ENCODE results near the gene AKAP12. TPM values are rescaled to one million over a fixed set of nuclear protein-coding genes. Genes with fewer than 3 reads are reported as not detected.

Gene AKAP12, protein sequence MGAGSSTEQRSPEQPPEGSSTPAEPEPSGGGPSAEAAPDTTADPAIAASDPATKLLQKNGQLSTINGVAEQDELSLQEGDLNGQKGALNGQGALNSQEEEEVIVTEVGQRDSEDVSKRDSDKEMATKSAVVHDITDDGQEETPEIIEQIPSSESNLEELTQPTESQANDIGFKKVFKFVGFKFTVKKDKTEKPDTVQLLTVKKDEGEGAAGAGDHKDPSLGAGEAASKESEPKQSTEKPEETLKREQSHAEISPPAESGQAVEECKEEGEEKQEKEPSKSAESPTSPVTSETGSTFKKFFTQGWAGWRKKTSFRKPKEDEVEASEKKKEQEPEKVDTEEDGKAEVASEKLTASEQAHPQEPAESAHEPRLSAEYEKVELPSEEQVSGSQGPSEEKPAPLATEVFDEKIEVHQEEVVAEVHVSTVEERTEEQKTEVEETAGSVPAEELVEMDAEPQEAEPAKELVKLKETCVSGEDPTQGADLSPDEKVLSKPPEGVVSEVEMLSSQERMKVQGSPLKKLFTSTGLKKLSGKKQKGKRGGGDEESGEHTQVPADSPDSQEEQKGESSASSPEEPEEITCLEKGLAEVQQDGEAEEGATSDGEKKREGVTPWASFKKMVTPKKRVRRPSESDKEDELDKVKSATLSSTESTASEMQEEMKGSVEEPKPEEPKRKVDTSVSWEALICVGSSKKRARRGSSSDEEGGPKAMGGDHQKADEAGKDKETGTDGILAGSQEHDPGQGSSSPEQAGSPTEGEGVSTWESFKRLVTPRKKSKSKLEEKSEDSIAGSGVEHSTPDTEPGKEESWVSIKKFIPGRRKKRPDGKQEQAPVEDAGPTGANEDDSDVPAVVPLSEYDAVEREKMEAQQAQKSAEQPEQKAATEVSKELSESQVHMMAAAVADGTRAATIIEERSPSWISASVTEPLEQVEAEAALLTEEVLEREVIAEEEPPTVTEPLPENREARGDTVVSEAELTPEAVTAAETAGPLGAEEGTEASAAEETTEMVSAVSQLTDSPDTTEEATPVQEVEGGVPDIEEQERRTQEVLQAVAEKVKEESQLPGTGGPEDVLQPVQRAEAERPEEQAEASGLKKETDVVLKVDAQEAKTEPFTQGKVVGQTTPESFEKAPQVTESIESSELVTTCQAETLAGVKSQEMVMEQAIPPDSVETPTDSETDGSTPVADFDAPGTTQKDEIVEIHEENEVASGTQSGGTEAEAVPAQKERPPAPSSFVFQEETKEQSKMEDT (N-terminal part only)
- total RNA-seq, result 100 to 1,000 TPM; 112 to 468 (median 340) TPM

DNA sequence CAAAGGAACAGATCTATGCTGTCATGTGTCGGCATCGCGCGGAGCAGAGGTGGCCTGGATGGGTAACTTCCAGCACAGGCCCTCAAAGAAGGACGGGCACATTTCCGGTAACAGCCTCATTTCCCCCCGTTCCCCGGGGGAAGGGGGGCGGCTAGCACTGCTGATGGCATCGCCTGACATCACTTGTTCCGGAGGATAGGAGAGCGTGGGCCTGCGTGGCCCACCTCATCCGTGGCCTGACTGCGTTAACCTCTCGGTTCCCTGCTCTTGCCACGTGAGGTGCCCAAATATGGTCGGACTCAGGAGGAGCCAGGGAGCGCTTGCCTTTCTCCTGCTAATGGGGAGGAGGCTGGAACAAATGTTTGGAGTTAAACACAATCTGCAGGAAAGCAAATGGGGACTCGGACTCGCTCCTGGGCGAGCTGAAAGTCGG is at the start of gene AKAP12:
Gene AKAP12 (plus strand): TSS at position 365 of the 433 bp plus-strand sequence. CDS start 596 bp downstream, outside the sequence.
- TF ChIP-seq, protein P1, sequence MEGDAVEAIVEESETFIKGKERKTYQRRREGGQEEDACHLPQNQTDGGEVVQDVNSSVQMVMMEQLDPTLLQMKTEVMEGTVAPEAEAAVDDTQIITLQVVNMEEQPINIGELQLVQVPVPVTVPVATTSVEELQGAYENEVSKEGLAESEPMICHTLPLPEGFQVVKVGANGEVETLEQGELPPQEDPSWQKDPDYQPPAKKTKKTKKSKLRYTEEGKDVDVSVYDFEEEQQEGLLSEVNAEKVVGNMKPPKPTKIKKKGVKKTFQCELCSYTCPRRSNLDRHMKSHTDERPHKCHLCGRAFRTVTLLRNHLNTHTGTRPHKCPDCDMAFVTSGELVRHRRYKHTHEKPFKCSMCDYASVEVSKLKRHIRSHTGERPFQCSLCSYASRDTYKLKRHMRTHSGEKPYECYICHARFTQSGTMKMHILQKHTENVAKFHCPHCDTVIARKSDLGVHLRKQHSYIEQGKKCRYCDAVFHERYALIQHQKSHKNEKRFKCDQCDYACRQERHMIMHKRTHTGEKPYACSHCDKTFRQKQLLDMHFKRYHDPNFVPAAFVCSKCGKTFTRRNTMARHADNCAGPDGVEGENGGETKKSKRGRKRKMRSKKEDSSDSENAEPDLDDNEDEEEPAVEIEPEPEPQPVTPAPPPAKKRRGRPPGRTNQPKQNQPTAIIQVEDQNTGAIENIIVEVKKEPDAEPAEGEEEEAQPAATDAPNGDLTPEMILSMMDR (IDR thresholded peaks at IDR 0.05; ENCODE audit: low read depth), result no peak

DNA sequence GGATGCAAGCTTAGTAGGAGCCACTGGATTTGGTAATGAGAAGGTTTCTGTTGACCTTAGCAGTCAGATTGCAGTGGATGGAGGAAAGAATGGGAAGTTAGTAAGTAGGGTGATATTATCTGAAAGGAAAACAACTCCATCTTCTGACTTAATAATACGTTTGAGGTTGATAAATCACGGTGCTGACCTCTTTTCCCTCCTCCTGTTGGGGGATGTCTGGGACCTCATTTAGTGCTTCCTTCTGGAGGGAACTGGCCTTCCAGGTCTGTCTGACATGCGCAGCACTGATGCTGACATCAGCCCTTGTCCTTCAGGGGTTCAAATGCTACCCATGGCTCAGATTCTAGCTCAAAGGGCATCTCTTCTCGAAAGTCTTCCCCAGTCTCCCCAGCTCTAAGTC is 48.2 kb upstream of the AKAP12 start:
- TF ChIP-seq, protein P1 (IDR thresholded peaks at IDR 0.05; ENCODE audit: low read depth), result no peak

DNA sequence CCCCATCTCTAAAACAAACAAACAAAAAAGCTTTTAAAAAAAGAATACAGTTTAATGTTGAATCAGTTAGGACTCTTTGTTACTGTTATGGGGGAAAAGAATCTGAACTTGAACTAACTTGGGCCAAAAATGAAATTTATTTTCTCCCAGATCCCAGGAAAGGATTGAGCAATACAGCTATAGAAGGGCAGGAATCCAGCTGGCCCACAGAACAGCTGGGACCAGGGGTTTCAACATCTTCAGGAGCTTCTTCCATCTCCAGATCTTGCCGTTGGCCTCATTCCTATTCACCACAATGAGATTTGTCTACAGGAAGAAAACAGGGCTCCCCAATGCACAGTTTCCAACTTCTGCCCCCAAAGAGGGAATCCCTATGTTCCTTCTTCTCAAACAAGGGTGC is 43.2 kb upstream of the AKAP12 start:
- TF ChIP-seq, protein P1 (IDR thresholded peaks at IDR 0.05; ENCODE audit: low read depth), result no peak

DNA sequence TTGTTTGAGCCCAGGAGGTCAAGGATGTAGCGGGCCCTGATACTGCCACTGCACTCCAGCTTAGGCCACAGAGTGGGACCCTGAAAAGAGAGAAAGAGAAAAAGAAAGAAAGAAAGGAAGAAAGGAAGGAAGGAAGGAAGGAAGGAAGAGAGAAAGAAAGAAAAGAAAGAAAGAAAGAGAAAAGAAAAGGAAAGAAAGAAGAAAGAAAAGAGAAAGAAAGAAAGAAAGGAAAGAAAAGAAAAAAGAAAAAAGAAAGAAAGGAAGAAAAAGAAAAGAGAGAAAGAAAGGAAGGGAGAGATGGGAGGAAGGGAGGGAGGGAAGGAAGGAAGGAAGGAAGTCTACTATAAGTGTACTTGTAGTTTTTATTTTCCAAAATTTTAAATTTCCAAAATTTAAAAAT is 42.2 kb upstream of the AKAP12 start:
- TF ChIP-seq, protein P1 (IDR thresholded peaks at IDR 0.05; ENCODE audit: low read depth), result no peak

DNA sequence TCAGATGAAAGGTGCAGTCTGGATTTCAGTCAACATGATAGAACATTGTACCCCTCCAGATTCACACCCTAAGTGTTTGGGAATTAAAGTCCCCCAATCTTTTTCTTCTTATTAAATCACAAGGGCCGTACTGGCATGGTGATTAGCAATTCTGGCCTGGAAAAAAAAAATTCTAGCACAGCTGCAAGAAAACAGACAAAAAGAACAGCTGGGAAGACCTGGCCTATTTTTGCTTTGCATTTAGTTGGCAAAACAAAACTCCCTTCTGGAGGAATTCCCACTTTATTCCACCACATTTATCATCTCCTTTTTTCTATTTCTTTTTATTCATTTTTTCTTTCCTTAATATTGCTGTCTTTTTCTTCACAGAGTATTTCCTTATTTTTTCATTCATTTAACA is 39.8 kb upstream of the AKAP12 start:
- TF ChIP-seq, protein P1 (IDR thresholded peaks at IDR 0.05; ENCODE audit: low read depth), result no peak

DNA sequence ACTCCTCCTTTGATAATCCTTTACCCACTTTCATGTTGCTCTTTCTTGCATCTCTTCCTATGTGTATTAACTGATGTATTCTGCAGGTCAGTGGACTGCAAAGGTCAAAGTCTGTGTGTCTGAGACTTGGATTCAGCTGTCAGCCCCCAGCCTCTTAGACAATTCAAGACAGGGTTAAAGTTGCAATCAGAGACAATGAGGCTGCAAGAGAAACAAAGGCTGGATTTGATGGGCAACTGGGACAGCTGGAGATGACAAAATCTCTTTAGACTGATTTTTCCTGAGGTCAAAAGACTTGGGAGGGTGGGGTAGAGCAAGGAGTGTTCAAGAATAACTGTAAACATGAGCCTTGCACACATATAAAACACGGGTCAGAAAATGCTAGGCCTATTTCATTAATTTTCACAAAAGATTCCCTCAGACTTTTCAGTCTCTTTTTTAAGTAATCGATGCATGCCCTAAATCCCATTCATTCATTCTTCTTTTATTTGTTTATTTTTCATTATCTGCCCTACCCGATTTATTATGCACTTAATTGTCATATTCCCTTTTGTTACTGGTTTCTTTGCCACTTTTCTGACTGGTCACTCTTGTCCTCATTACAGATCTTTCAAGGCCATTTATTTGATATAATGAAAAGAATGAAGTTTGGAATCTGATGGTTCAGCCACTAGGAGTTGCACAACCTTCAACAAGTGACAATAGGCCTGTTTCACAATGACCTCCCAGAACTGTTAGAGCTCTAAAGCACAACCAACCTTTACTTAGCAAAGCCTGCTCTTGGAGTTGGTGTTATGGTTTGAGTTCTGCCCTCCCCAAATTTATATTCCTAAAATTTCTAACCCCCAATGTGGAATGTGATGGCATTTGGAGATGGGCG is 33.8 kb upstream of the AKAP12 start:
- TF ChIP-seq, protein P1 (IDR thresholded peaks at IDR 0.05; ENCODE audit: low read depth), result no peak
